HG03432 (cell line): ENCODE results near the gene KCTD19.

Source experiments
- ATAC-seq: cut with Tn5 transposase; IDR thresholded peaks from one replicate; pipeline ENCODE4 v1.9.1; 2021; ENCODE audit warnings: mild to moderate bottlenecking, moderate library complexity; ENCODE audit not compliant: unreplicated experiment

Gene KCTD19

GRCh38 chr16:67245186-67245585, 81.4 kb downstream of the KCTD19 start:
- ATAC-seq, result no peak

- ATAC-seq, result peak; percentile 51
Observed at GRCh38 chr16:67244387-67245185, 82.0 kb downstream of the KCTD19 start.

- ATAC-seq, result no peak
Observed at GRCh38 chr16:67243481-67243880, 83.1 kb downstream of the KCTD19 start.

GRCh38 chr16:67242138-67242730, 84.3 kb downstream of the KCTD19 start:
- ATAC-seq, result no peak

- no peak for ATAC-seq
Observed at GRCh38 chr16:67241008-67241900, 85.3 kb downstream of the KCTD19 start.

- no peak for ATAC-seq
Observed at GRCh38 chr16:67240506-67240905, 86.0 kb downstream of the KCTD19 start.
